Measurements from ENCODE around the gene PLEKHA5.
"Not testable (repeated sequence)": the region's sequence is repeated elsewhere in the genome, so short reads cannot be mapped to it uniquely, and the experiment has no call there.

Gene PLEKHA5

DNA sequence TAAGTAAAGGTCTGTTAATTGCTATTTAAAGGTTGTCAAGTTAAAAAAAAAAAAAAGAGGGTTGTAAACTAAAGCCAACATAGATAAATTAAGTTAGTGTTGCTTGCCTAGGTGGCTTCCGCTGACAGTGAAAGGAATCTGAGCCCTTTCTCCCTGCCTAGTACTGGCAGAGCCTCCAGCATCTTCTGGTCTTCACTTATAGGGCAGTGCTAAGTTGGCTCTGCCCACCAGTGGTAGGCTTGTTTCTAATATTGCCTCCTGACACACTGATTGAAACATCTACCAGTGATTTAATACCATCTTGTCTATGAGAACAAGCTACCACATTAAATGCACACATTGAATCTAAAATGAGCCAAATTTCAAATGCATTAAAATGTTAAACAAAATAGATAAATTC is 39.7 kb downstream of the PLEKHA5 start:
- DNase-seq (ENCODE audit: low spot score): no peak

DNA sequence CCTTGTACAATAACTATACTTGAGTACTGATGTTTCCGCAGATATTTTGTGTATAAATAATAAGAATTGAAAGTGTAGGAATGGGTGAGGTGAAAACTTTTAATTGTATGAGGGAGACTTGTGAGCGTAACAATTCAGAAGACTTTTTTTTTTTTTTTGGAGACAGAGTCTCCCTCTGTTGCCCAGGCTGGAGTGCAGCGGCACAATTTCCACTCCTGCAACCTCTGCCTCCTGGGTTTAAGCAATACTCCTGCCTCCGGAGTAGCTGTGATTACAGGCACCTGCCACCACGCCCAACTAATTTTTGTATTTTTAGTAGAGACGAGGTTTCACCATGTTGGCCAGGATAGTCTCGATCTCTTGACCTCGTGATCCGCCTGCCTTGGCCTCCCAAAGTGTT is 40.8 kb downstream of the PLEKHA5 start:
- DNase-seq (ENCODE audit: low spot score): not testable (repeated sequence)

DNA sequence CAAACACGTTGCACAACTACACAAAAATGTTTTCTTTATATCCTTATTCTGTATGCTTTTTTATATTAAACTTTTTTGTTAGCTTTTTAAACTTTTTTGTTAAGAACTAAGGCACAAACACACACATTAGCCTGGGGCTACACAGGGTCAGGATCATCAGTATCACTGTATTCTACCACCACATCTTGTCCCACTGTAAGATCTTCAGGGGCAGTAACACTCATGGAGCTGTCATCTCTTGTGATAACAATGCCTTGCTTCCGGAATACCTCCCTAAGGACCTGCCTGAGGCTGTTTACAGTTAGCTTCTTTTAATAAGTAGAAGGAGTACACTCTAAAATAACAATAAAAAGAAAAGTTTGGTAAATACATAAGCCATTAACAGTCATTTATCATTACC is 42.2 kb downstream of the PLEKHA5 start:
- DNase-seq (ENCODE audit: low spot score): no peak

DNA sequence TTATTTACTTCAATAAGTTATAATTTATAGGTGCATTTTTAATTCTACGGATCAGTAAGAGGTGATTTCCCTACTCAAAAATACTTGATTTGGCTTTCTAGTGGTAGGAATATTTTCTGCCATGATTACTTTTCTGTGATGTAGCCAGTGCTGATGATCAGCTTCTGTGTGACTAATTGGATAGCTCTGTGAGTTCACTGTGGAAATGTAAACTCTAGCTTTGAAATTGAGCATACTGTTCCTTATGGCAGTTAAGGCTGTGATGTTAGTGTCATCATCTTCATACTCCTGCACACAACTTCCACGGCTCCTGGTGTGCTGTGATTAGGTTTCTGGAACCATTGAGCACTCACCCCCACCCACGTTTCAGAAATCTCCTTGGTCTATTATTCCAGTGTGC is 48.2 kb downstream of the PLEKHA5 start:
- peak; percentile 15 for DNase-seq (ENCODE audit: low spot score)

DNA sequence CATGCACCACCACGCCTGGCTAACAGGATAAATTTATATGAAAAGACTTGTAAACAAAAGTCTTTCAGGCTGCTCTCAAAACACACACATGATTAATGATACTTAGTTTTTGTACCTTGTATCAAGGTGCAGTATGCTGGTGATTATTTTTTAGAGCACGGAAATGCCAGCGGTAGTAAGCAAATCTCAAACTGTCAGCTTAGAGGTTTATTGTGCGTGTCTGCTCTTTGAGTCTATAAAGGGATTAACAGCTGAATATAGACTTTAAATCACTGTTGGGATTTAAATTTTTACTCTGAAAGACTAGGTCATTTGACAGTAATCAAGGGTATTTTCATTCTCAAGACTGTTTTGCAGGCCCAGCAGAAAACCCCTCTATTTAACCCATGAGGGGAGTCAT is 50.5 kb downstream of the PLEKHA5 start:
- no peak for DNase-seq (ENCODE audit: low spot score)

DNA sequence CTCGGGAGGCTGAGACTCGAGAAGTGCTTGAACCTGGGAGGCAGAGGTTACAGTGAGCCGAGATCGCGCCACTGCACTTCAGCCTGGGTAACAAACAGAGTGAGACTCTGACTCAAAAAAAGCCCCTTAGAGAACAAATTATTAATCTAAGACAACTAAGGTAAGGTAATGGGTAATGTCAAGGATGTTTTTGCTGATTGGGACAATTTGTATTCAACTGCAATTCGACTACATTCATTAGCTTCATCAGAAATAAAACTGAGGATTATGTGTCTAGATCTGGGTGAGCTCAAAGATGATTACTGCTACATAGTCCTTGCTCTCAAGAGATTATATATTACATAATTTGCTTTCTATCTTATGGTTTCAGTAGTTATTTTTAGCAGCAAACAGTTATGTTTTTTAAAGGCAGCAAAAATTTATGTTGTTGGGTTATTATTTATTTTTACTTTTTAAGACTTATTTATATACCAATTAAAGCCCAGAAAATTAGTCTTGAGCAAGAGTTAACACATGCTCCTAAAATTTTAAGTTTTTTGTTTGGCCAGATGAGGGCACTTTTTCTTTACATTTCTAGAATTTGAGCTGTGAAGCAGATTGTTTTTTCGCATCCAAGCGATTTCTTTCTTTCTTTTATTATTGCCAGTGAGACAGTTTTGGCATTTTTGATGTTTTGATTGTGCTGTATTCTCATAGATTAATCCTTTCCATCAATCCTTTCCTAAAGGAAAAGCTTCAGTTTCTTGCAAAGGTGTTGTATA is 52.3 kb downstream of the PLEKHA5 start:
- peak; percentile 5 for DNase-seq (ENCODE audit: low spot score)

DNA sequence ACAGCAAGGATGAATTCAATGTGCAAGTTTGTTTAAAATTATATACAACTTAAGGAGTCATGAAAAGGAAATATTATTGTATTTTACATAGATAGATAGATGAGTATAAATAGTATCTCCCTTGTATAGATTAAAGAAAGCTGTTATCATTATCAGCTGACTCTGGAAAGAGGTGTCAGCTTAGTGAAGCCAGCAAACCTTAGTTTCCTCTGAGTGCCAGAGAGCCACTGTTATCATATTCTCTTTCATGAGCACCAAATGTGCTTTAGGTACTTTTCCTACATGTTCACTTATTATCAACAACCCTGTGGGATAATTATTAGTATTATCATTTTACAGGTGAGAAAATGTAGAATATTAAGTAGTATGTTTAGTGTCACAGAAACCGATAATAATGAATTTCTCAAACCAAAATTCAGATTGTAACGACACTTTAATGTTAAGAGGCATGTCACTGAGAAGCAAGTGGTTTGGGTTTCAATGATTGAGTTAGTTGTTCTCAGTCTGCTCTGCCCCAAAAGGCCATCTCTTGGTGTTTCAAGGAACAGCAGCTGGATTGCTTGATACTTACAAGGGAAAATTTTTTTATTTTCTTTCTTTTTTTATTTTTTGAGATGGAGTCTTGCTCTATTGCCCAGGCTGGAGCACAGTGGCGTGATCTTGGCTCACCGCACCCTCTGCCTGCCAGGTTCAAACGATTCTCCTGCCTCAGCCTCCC is 53.7 kb downstream of the PLEKHA5 start:
- DNase-seq (ENCODE audit: low spot score): peak; percentile 8

DNA sequence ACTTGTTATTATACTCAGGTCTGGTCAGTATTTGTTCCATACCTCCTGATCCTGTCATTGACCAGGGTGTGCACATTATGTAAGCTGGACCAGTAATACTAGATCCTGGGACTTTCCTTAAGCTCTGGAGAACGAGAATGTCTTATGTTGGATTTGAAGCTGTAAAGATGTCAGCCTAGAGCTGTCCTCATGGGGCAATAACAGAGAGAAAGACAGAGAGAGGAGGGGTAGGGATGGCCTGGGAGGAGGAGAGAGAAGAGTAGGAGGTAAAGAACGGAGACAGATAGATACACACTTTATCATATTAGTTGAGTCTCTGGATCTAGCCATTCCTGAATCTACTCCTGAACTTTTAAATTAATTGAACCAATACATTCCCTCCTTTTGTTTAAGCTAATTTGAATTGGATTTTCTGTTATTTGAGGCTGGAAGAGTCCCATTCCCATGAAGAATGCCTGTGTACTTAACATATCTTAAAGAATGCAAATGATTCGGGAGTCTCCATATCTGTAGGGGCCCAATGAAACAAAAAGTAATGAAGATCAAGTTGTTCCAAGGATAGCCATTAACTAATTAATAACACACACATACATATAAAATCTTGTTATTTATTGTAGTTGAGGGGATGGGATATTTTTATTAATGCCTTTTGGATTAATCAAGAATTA is 55.9 kb downstream of the PLEKHA5 start:
- DNase-seq (ENCODE audit: low spot score): no peak

DNA sequence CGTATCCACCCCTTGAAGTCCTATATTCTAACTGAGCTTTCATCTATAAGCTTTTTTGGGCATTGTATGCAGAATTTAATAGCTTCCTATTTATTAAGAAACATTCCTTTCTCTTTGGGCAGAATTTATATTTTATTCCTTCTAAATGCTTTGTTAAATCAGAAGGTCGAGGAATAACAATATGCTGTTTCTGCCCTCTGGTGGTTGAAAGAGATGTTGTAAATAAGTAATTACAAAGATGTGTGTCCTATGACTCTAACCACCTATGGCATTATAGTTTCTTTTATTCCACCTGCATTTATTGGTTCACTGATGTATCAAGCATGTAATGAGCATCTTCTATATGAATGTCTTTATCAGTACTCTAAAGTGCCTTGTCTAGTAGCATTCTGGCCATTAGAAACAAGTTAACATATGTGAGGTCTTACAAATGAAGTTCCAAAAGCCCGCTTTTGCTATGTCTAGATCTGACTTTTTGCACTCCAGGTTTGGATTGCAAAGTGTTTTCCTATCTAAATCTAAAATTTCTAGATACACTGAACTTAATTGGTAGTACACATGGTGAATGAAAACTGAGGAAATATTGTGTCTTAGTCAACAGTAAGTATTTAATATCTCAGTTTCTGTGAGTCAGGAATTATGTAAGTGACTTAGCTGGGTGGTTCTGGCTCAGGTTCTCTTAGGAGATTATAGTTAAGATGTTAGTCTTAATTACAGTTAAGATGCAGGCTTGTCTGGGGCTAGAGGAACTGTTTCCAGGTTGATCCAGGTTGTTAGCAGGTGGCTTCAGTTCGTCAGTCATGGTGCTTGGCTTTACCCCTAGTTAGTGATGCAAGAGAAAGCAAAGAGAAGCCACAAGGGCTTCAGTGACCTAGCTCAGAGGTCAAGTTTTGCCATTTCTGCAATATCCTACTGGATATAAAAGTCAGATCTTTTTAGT is 57.5 kb downstream of the PLEKHA5 start:
- peak; percentile 40 for DNase-seq (ENCODE audit: low spot score)

DNA sequence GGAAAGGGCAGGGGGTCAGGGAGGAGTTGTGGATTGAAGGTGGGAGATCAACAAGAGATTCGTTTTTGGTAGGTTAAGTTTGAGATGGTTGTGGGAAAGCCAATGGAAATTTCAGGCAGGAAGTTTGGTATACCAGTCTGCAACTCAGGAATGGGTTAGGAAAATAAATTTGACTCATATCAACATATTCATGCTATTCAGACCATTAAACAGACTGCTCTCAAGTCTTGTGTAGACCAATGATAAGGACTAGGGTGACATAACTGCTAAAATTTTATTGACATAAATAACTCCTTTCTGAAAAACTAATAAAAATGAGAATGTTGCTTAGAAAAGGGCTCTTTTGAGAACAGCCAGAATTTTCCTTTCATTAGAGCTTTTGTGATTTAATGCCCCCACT is 60.0 kb downstream of the PLEKHA5 start:
- DNase-seq (ENCODE audit: low spot score): no peak

DNA sequence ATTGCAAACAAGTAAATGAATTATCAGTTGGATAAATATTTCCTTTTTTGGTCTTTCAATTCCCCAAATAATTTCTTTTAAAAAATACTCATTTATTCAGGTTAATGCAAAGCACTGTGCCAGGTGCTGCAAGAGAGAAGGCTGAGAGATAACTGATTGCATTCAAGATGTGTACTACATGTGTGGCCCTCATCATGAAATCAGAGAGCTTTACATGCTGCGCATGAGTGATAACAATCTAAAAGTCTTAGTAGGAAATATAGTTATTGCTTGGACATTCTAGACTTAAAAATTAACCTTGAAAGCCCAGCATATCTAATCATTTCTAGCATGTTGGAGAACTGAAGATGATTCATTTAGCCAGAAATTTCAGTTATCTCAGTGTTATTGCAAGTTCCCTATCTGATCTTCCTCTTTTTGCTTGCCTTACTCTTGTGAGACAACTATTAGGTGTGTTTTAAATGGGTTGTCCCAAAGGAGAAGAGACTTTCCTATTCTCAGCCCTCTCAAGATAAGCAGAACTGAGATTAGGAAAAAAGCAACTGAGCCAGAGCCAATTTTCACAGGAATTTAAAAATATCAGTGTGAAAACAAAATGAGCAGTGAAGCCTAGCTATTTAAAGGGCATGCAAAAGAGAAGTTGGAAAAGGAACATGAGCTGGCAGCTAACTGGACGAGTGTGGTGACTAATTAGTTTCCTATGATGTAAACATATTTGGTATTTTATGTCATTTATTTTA is 60.9 kb downstream of the PLEKHA5 start:
- peak; percentile 34 for DNase-seq (ENCODE audit: low spot score)

DNA sequence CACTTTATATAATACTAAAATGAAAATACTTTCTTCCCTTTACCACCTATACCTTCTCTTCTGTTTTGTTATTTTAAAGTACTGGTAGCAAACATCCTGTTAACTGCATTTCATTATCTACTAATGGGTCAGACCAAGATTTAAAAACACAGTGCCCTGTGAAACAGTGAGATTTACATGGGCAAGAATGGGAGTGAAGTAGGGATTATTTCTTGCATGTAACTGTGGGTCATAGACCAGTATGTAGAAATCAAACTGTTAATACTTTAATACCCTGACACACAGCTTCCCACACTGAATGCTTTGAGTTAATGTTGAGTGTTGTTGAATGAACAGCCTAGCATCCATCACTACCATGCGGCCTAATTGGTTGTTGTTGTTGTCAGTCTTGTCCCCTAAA is 61.6 kb downstream of the PLEKHA5 start:
- no peak for DNase-seq (ENCODE audit: low spot score)

DNA sequence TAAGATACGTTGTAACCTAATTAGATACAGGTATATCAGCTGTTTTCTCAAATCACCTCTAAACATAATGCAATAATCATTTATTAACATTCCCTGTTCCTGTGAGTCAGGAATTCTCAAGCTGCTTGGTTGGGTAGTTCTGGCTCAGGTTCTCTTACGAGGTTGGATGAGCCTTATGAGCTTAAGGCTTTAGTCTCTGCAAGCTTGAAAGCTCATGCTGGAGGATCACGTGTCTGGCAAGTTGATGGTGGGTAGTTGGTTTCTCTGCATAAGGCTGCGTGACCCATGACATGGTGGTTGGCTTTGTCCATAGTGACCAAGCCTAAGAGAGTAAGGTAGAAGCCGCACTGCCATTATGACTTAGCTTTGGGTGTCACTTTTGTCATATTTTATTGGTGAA is 62.0 kb downstream of the PLEKHA5 start:
- no peak for DNase-seq (ENCODE audit: low spot score)

DNA sequence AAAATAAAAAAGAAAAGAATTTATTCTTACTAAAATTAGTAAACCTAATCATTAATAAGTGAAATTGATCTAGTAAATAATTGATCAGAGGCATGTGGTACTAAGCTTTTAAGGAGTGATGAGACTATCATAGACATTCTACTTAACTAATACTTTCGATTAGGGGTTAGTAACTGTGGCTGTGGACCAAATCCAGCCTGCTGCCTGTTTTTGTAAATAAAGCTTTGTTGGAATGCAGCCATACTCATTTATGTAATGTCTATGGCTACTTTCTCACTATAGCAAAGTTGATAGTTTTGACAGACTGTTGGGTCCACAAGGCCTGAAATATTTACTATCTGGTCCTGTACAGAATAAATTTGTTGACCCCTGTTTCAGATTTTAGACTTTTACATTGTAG is 63.2 kb downstream of the PLEKHA5 start:
- no peak for DNase-seq (ENCODE audit: low spot score)

DNA sequence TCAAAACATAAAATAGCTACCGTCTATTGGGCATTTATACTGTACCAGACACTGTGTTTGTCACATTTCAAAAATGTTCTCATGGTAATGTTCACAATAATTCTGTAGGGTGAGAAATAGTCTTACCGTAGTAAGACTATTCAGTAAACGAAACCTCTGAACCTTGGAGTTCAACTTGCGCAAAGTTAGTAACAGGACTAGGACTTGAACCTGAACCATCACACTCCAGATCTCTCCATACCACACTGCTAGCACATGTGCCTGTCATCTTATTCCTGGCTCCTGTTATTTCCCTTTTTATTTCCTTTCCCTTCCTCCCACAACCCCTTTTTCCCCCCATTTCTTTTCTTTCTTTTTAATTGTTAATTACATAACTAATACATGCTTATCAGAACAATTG is 65.4 kb downstream of the PLEKHA5 start:
- no peak for DNase-seq (ENCODE audit: low spot score)

DNA sequence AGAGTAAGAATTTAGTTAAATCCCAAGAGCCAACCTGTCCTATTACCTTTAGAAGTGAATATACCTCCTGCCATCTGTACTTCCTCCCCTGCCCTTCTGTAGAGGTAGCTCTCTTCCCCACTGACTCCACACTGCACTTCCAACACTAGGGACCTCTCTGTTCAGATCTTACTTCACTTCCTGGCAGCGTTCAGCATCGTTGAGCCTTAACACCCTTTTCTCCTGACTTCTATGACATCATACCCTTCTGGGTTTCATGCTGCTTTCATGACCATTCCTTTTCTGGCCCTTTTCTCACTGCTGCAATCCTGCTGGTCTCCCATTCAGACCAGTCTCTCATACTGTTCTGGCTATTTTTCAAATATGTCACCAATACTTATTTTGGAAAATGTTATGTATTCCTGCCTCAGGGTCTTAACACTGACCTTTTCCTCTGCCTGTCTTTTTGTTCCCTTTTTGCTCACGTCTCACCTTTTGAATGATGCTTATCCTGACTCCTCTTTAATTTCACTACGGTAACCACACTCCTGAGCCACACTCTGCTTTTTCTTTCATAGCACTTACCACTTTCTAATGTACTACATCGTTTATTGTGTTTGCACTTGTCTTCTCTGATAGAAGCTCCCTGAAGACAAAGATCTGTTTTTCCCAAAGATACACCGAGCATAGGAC is 67.6 kb downstream of the PLEKHA5 start:
- DNase-seq (ENCODE audit: low spot score): no peak

DNA sequence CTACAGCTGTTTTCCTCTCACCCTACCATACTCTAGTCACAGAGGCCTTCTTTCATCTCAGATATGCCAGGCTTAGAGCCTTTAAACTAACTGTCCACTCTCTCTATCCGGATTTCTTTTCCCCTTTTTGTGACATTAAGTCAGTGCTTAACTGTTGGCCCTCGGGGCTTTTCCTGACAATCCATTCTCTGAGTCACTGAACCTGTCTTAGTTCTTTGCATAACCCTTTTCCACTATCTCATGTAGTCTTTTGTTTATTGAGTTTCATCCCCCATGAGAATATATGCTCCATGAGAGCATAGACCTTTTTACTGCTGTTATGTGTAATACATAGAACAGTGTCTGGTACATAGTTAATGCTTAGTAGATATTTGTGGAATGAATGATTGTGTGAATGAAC is 68.7 kb downstream of the PLEKHA5 start:
- DNase-seq (ENCODE audit: low spot score): peak; percentile 10

DNA sequence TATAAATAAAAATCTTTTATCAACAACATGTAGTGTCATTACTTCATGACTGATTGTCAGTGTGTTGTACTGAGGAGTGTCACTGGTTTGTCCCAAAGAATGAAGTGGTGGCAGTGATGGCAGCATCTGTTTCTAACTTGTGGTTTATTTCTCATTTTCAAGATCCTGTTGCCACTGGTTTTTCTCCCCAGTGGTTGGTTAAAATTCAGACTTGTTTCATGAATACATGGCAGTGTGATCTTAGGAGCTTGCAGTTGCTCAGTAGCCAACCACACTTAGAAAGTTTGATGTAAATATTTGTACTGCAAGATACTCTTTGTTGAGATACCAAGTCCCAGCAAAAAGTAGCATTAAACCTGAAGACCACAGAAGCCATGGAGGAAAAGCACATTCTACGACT is 69.8 kb downstream of the PLEKHA5 start:
- DNase-seq (ENCODE audit: low spot score): no peak

DNA sequence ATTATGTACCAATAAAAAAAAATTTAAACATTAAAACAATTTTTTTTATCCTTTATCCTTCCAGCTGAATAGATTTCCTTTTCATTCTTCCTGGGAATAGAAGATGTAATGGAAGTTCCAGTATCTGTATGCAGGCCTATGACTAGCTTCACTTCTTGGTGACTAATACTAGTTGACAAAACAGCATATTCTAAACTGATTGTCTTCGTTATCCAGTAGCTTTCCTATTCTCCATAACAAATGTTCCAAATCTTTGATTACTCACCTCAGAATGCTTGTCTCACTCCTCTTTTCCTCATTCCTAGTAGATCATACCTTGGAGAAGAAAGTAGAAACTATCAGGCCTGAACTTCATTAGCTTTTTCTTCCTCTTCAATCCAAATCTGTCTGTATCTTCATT is 70.7 kb downstream of the PLEKHA5 start:
- peak; percentile 36 for DNase-seq (ENCODE audit: low spot score)

DNA sequence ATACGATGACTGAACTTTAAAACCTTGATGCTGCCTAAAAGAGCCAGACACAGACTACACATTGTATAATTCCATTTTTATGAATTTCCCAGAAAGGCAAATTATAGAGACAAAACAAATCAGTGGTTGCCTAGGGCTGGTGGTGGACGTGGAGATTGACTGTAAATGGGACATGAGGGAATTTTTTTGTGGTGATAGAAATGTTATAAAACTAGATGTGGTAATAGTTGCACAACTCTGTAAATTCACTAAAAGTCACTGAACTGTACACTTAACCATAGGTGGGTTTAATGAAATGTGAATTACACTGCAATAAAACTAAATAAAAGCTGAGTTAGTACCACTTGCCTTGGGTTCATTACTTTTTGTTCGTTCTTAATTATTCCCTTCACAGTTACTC is 72.1 kb downstream of the PLEKHA5 start:
- no peak for DNase-seq (ENCODE audit: low spot score)

DNA sequence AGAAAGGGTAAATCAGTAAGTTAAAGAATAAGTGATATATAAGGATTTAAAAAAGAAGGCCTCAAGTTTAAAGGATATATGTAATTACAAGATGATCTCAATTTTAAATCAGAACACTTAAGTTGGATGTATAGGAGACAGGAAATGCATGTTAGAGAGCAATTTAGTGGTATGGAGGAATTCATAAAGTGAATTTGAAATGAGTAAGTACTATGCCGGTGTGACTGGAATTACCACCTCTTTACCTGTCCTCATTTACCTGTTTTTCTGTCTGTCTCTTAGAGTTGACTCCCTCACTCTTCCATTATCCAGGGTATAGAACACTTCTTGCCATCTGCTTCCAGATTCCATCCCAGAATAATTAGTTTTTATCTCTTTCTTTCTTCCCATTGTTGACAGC is 73.5 kb downstream of the PLEKHA5 start:
- no peak for DNase-seq (ENCODE audit: low spot score)
